NCI-H2196 (cell line): ENCODE data around the gene ZBTB12.
"Not testable (repeated sequence)": the region's sequence is repeated elsewhere in the genome, so short reads cannot be mapped to it uniquely, and the experiment has no call there.

Experiments
- DNase-seq: peaks from one replicate; lab custom pipeline; 2025; ENCODE audit not compliant: unreplicated experiment; lab: John Stamatoyannopoulos, UW

Gene ZBTB12

GRCh38 chr6:31877125-31877650 is 24.7 kb downstream of the ZBTB12 start:
- DNase-seq: no peak

DNA sequence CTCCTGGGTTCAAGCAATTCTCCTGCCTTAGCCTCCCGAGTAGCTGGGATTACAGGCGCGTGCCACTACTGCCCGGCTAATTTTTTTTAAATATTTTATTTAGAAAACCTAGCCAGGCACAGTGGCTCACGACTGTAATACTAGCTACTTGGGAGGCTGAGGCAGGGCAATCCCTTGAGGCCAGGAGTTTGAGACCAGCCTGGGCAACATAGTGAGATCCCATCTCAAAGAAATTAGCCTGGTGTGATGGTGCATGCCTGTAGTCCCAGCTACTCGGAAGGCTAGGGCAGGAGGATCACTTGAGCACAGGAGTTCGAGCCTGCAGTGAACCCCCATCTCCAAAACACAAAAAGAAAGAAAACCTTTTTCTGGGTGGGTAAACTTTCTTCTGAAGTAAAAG is 25.5 kb downstream of the ZBTB12 start:
- DNase-seq: no peak

DNA sequence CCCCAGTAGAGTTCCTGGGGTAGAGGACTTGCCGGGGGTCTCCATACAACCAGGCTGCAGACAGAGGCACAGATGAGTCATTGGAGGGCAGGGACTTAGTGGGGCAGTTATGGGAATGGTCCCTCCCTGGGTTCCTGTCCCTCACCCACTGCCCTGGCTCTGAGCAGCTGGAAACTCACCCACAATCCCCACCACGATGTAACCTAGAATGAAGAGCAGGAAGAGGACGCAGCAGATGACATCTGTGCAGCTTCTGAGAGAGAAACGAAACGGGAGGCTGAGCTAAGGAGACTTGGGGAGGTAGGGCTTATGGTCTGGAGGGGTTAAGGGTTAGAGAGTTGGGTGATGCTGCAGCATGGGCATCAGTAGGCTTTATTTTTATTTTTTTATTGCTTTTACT is 26.0 kb downstream of the ZBTB12 start:
- DNase-seq: no peak

DNA sequence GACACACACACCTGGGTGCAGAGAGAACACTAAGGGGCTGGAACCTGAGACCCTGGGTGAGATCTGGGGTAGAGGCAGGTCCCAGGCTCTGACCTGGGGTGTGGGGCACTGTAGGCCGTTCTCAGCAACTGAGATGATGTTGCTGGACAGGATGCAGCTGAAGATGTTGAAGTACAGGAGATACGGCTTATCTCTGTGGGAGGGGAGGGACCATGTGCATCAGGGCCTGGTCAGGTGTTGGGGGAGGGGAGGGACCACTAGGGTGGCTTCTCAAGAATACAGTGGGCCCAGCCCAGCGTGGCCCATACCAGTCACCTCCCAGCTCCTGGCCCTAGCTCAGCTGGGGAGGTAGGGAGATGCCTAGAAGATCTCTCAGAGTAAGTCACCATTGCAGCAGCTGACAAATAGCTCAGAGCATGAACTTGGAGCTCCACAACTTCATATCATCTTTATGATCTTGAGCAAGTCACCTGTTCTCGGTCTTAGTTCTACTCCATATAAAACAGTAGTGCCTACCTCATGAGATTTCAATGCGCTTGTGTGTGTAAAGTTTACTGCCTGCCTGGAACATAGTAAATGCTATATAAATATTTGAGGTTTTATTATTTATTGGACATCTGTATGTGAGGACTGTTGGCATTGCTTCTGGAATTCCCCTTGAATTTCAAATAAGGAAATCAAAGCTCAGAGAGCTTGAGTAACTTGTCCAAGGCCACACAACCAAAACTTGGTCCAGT is 26.9 kb downstream of the ZBTB12 start:
- no peak for DNase-seq

DNA sequence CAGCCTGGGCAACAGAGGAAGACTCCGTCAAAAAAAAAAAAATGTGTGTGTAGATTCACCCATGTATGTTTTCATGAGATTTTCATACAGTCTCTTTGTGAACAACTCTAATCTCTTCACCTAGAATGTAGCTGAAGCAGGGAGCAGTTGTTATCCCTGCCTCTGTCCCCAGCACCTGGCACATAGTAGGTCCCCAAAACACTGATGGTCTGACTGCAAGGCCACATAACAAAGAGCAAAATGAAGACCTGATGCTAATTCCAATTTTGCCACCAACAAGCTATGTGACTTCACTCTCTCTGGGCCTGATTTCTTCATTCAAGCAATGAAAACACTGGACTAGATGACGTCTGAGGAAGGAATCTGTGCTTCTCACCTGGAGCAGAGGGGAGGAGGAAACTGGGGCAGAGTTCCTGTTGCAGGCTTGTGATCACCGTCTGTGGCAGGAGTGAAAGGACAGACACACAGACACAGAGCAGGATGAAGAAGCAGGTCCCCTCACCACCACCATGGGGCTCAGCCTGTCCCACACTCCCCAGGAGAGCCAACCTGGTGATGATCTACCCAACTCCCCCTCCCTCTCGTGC is 27.7 kb downstream of the ZBTB12 start:
- DNase-seq: no peak

DNA sequence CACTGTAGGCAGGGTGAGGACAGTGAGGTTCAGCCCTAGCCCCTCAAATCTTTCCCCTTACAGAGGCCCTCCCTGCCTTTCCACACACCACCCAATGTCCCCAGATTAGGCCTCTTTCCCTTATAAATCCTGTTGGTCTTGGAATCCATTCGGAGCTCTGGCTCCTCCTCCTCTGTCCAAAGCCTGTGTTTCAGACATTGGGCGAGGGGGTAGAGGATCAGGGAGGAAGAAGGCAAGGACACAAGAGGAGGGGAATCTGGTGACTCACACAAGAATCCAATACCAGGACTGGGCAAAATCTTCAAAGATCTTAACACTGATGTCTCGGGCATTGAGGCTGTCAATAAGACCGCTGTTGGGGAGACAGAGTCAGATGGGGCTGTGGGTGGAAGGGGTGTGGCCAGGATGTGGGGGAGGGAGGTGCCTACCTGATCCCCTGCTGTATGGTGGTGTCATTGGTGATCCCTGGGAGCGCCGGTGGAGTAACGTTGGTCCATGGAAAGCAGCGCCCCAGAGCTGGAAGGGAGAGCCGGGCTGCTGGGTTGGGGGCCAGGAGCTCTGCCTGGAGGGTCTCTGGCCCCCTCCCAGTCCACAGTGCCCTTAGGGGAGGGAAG is 30.7 kb downstream of the ZBTB12 start:
- DNase-seq: no peak

DNA sequence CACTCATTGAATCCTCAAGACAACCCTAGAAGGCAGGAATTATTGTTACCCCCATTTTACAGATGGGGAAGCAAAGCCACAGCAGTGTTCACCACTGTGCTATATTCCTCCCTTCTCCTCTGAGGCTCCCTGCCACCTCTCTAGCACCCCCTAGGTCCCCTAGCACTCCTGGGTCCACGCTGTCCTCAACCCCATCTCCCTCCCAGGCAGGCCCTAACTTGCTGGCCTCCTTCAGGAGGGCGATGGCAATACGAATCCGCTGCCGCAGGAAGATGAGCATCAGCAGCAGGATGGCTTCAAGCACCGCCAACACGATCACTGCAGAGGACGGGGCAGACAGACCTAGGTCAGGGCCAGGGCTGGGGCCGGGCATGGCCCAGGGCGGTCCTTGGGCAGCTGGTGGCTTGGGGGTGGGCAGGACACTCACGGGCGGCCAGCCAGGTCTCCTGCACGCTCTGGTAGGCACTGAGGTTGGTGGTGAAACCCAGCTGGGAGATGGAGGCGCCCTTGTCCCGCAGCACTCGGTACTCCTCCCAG is 31.4 kb downstream of the ZBTB12 start:
- DNase-seq: no peak

DNA sequence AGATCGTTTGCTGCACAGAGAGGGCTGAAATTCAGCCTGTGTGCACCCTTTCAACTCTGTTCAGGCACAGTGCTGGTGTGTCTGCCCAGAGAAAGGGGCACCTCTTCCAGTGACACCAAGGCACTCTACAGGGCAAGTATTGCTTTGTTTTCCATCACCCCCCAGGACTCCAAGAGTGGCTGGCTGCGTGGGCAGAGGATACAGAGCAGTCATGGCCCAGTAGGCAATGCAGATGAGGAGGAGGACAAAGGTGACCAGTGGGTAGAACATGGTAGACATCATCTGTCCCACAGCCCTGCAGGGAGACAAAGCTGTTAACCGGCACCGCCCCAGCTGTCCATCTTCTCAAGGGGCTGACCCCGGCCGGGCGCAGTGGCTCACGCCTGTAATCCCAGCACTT is 32.5 kb downstream of the ZBTB12 start:
- DNase-seq: no peak

GRCh38 chr6:31868658-31868971 is 33.3 kb downstream of the ZBTB12 start:
- not testable (repeated sequence) for DNase-seq

DNA sequence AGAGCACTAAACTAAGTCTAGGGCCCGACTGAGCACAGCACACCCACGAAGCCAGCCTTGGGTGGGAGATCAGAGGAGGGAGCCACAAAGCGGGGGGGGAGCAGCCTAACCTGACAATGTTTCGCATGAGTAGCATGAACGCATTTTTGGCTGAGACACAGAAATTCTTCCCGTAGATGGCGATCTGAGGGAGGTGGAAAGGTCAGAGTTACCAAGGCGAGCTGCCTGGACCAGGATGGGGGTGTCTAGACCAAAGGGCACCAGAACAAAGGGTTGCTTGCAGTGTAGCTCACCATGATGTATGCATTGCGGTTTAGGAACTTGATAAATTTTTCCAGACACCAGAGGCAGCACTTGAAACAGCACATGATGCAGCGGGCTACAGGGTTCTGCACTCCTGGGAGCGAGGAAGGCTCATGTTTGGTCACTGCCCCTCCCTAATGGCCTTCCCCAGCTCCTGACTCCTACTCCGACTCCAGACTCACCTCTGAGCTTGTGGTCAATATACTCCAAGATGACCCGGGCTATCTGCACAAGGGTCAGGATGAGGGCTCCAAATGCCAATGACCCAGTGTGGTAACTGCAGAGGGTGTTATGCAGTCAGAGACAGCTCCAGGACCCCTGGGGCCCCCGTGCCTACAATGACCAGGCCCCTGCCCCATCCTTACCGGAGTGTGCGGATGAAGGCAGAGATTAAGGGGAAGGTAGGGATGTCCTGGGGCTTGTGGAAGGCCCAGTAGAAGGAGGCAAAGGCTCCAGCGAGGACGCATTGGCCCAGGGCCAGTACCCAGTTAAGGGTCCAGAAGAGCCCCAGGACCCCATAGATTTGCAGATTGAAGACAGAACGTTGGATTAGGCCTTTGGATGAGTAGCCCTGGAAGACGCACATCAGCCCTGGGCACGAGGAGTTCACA is 36.4 kb downstream of the ZBTB12 start:
- no peak for DNase-seq

DNA sequence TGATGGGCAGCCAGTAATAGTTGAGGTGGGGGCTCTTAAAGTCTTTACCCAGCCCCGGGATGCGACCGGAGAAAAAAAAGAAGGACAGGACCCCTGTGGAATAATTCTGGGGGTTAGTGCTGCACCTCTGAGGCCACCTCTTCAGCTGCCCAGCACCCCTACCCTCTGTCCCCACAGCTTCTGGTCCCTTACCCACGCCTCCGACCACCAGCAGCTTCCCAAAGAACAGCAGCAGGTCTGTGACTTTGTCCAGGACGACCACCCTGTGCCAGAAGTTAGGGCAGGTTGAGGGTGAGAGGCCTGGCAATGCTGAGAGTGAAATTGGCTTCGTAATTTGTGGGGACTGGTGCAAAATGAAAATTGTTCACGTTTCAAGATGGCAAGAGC is 37.1 kb downstream of the ZBTB12 start:
- DNase-seq: no peak

GRCh38 chr6:31864123-31864562 is 37.7 kb downstream of the ZBTB12 start:
- not testable (repeated sequence) for DNase-seq

DNA sequence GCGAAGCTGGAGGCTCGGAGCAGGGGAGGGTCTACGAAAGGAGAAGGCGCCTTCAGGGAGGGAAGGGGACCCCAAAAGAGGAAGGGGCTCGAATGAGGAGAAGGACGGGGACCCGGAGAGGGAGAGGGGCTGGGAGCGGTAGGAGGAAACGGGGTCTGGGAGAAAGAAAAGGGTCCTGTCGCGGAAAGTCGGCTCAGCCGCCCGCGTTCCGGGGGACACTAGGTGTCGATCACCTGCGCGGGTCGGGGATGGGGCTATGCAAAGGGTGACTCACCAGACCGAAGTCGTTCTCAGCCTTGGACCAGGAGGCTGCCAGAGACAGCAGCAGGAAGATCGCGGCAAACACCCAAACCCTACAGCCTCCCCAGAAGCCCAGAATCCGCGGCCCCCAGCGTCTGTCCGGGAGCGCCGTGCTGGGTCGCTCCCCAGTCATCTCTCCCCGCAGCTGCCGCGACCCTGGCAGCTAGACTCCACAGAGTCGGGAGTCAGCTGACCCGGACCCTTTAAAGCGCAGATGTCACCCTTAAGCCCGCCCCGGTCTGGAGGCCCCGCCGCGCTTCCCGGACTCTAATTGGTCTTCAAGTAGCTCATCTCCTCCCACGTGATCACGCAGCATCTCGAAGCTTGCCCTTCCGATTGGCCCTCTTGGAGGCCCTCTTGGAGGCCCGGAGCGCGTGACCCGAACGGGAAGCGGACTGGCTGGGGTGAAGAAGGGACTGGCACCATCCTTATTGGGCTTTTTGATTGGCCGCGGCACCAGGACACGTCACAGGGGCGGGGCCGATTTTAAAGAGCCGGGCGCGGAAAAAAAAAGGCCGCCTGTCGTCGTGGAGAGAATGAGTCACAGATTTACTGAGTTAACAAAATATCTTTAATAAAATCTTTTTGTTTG is 39.3 kb downstream of the ZBTB12 start, which contains the start of gene NEU1:
Gene NEU1 (minus strand): TSS at position 478 of the 892 bp plus-strand sequence. CDS start 45 bp downstream, at position 433.
- DNase-seq: peak; percentile 100

- no peak for DNase-seq
Measured at GRCh38 chr6:31861919-31862343, 40.0 kb downstream of the ZBTB12 start.

DNA sequence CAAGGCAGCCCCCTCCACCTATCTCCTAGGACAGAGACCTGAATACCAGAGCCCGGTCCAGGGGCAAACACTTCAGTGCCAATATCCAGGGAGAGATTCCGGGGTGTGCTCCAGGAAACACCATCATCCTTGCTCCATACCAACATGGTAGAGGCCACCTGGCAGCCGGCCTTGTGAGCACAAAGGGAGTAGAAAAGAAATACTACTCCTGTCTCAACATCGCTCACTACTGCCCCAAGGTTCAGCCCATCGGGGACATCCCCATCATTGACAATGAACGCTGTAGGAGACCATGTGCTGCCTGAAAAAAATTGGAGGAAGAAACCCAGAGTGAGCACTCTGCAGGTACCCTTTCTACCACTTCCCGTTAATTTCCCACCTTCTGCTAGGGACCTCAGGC is 40.7 kb downstream of the ZBTB12 start:
- DNase-seq: no peak

DNA sequence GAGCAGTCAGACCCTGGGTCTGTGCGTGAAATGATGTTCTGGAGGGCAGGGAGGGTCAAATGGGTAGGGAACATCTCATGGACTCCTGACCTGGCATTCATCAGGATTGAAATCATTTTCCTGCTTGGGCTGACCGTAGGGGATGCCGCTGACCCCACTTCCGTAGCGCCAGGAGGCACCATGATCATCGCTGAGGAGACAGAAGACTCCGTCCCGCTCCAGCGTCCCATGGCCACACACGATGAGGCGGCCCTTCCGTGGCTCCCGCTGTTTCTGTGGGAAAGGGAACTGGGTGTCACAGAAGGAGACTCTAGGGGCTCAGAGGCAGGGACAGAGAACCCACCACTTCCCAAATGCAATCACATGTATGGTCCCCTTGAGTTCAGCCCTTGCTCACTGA is 41.5 kb downstream of the ZBTB12 start:
- DNase-seq: no peak

DNA sequence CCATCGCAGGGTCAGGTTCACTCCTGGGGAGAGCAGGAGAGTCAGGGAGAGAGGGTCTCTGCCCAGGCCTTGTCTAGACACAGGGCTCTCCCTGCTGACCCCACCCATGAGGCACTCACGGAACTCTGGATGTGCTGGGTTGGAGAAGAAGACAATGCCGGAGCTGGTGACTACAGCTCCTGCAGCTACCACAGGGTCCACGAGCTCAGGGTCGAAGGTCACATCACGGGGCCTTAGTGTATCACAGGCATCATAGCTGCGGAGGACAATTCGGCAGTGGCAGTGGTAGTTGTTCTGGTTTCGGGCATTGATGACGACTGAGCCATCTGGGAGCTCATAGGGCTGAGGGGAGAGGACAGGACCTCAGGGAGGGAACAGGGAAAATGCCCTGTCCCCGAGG is 42.0 kb downstream of the ZBTB12 start:
- no peak for DNase-seq

- no peak for DNase-seq
Measured at GRCh38 chr6:31858707-31859106, 43.2 kb downstream of the ZBTB12 start.

DNA sequence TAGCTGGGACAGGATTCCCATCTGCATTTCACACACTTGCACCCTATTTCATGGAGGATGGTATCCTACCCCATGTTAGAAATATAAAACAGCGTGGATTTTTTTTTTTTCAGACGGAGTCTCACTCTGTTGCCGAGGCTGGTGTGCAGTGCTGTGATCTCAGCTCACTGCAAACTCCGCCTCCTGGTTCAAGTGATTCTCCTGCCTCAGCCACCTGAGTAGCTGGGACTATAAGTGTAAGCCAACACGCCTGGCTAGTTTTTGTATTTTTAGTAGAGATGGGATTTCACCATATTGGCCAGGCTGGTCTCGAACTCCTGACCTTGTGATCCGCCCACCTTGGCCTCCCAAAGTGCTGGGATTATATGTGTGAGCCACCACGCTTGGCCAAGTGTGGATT is 44.1 kb downstream of the ZBTB12 start:
- DNase-seq: not testable (repeated sequence)
